IPS-18c (cell line): ENCODE results near the gene EBF3.

Experiments
- H3K4me3 ChIP-seq: 2 replicates; pipeline ENCODE4 v1.7.0; 2013; ENCODE audit warnings: low read depth, mild to moderate bottlenecking, low read length, moderate library complexity; ENCODE audit not compliant: insufficient read depth
- H3K9me3 ChIP-seq: one replicate; pipeline ENCODE4 v1.6.1; 2013; ENCODE audit warnings: mild to moderate bottlenecking, low read length, moderate library complexity; ENCODE audit not compliant: control insufficient read depth, insufficient read depth

EBF3 gene

DNA sequence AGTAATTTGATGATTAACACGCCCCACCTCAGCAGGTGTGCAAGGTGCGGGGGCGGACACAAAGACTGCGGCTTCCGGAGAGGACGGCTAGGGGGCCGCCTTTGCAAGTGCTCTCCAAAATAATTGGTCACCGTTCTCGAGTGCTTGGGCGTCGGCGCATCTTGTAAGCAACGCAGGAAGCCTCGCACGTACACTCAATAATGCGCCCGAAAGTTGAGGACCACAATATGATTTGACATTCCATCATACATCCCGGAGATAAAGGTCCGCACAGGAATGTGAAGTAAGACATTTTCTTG is 114.7 kb downstream of the EBF3 start:
- H3K4me3 ChIP-seq: no peak overlapping the region
- H3K9me3 ChIP-seq: peaks cover 2% of the 10 kb centered on the region

DNA sequence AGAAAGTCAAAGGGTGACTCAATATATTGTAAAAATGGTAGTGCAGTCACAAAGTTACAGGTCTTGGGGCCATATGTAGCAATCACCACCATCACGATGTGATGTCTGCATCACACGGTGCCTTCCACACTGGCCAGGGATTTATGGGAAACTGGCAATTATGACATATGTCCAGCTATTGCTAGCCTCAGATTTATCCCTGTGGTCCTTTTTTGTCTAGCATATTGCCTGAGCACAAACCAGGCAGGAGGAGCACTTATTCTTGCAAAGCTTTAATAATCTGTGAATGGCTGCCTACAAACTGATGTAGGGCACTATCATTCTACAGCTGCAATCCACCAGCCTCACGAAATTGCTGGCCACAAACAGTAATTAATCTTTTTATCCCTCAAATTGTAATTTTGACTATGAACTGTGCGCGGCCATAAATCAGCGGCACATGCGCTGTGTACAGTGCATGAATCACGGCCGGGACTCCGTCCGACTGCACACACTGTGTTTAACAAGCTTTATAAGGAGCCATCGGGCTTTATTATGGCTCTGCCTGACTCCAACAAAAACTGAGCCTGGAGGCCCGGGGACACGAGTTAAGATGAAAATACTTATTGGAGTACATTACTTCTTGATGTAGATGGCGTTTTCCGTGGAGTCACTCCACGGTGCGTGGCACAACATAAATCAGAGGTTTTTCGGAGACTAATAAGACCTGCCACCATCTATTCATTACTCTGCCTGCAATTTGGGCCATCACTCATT is 115.2 kb downstream of the EBF3 start:
- Histone ChIP-seq H3K9me3 (peaks cover 2% of the 10 kb centered on the region), H3K4me3 (no peak overlapping the region)

DNA sequence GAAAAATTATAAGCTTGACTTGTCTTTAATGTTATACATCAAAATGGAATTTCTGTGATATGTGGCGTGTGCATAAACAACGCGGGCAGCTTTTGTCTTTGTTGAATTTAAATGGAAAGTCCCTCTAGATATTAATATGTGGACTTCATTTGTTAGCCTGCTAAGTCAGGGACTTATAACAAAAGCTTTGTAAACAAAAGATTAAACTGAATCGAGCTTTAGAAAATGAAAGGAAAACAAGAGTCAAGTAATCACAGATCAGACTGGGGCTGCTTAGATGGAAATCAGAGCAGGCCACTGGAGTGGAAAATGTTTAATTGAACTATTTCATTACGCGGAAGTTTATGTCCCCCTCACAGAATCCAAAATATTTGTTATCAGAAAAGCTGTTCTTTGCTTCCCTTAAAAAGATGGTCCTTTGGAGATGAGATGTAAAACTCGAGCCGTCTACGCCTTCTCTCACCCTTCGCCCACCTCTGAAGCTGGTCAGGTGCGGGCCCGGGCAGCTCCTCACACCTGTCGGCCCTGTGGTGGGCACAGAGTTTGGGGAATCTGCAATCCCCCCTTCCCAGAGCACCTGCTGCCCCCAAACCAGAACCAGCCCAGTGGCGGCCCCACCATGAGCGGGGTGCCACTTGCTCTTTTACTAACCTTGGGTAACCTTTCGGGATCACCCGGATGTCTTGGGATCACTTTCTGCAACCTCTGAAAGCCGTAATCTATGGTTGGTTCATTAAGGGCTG is 116.2 kb downstream of the EBF3 start:
- peaks cover 2% of the 10 kb centered on the region for H3K9me3 ChIP-seq
- no peak overlapping the region for H3K4me3 ChIP-seq

DNA sequence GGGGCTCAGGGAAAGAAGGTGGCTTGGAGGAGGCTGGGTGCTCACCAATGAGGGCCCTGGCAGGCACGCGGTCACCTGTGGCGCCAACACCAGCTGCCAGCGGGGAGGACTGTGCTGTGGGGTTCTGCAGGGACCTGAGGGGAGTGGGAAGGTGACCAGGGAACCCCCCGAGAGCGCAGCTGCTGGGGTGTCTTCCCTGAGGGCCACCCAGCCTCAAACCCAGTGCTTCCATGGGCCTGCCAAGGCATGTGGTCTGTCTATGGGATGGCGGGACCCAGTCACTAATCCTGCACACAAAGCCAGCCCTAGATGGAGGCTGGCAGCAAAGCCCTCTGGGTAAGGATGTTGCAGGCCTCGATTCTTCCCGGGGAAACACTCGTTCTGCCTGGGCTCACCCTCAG is 117.1 kb downstream of the EBF3 start:
- Histone ChIP-seq H3K9me3 (peaks cover 4% of the 10 kb centered on the region), H3K4me3 (no peak overlapping the region)

DNA sequence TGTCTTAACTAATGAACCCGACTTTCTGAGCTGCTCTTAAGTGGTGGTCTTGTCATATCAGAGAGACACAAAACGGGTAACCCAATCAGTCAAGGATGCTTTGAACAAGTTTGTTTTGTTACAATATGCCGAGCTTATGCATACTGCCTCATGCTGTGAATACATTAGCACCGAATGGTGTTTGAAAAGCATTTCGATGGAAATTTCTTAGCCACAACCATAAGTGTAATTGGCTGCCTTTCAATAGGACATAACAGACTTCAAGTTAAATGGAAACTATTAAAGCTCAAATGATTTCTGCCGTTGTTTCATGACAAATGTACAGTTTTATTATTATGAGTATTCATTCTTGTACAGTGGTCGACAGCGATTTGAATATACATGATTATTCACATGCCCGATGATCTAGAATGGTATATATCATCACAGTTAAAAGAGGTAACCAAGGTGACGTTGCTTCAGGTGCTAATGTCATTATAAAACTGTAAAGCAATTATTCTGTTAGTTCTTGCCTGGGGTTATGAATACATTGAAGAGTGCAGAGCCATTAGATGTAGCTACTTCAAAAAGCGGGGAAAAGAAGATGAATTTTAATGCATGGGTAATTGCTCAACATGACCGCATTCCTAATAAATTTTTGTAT is 118.8 kb downstream of the EBF3 start:
- no peak overlapping the region for H3K4me3 ChIP-seq
- H3K9me3 ChIP-seq: peaks cover 4% of the 10 kb centered on the region

DNA sequence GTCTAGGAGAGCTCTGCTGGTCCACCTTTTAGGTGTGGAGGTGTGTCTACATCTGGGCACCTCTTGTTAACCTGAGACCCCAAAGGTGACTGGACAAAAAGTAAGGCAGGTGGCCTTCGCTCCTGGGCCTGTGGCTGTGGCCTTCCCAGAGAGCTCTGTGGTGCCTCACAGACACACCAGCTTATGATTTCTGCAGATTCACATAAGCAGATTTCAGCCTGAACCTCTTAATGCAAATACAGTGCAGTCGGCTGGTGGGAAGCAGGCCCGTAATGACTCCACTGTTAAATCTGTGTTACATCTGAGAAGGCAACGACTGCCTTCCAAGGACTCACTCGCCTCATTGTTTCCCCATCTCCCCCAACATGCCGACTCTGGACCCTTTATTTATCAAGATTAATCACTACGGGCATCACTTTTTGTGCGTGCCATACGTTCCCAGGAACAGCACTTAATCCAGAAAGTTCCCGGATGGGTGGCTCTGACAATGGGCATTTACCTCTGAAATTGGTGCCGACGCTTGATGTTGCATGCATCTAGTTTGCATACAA is 119.8 kb downstream of the EBF3 start:
- Histone ChIP-seq H3K9me3 (peaks cover 4% of the 10 kb centered on the region), H3K4me3 (no peak overlapping the region)

DNA sequence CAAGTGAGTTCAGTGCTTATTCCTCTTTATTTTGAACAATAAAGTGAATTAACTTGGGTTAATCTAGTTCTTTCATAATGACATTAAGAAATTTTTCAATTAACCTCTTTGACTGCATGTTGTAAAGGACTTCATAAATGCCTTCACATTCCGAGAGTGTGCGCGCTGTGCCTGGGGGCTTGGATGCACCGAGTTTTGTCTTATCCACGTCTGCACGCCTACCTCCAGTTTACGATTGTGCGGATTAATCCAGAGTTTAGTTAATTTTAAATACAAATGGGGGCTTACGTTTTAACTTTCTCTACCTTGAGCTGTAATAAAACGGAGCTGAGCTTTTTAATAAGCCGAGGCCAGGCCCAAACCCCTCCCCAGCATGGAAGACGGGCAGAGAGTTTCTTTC is 120.4 kb downstream of the EBF3 start:
- Histone ChIP-seq H3K9me3 (peaks cover 4% of the 10 kb centered on the region), H3K4me3 (no peak overlapping the region)

DNA sequence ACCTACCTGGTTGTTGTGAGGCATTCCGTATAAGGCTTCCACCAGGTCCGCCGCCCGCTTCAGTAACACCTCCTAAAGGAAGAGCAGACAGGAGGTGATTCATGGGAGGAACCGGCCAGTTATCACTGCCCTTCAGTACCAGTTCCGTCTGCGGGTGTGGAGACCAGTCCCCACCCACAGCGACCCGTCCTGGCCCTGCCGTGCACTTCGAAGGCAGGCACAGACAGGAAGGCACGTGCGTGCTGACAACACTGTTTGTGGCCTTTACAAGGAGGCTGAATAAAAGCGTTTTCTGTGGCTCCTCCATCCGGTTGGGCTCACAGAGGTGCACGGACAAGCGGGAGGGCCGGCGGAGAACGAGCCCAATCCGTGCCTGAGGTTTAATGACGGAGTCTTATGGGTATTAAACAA is 120.9 kb downstream of the EBF3 start:
- Histone ChIP-seq H3K4me3 (no peak overlapping the region), H3K9me3 (peaks cover 4% of the 10 kb centered on the region)

DNA sequence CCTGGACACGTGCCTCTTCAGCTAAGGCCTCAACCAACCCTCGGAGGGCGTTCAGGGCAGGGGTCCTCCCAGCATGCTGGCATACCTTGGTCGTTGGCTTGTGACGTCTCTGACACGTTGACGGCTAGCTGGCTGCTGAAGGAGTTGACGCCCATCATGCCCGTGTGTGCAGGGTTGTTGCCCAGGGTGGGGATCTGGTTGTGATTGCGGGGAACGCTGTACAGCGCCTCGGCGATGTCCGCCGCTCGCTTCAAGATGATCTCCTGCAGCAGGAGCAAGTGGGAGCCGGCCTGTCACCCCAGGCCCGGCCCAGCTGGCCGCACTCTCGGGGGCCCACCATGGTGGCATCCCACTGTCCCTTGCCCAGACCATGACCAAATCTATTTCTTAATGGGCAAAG is 122.0 kb downstream of the EBF3 start:
- peaks cover 4% of the 10 kb centered on the region for H3K9me3 ChIP-seq

DNA sequence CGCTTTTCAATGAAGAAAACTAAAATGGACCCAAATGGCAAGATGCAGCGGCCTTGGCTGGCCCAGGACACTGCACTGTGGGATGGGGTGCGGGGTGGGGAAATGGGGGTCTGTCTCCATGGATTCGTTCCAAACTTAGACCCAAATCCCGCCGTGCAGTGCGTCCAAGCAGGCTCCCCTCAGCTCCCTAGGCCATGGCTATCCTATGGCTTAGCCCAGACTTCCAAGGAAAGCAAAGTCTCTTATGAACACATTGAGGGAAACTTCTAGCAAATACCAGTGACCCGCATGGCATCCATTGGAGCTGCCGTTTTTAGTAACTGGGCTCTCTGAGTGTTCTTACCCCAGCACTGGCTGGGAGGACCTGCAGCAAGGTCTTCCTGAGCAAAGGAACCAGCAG is 122.5 kb downstream of the EBF3 start:
- no peak overlapping the region for H3K4me3 ChIP-seq
- H3K9me3 ChIP-seq: peaks cover 4% of the 10 kb centered on the region

More for the DNA sequence above, 122.0 kb downstream of the EBF3 start:
- no peak overlapping the region for H3K4me3 ChIP-seq

DNA sequence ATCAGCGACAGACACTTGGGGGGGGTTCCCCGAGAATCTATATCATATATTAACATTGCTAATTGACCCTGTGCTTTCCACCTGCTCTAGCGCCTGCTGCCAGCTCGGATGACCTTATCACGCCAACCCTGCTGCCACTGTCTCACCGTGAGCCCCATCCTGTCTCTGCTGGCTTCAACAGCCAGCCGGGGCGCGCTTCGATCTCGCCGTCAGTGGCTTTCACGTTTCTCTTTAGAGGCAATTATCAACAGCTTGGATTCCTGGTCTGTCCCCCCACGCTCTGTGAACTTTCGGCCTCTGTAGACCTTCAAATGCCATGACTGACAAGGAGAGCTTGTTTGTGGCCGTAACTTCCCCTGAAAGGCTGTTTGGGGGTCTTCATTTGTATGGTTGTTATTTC is 123.0 kb downstream of the EBF3 start:
- H3K4me3 ChIP-seq: no peak overlapping the region
- peaks cover 4% of the 10 kb centered on the region for H3K9me3 ChIP-seq

DNA sequence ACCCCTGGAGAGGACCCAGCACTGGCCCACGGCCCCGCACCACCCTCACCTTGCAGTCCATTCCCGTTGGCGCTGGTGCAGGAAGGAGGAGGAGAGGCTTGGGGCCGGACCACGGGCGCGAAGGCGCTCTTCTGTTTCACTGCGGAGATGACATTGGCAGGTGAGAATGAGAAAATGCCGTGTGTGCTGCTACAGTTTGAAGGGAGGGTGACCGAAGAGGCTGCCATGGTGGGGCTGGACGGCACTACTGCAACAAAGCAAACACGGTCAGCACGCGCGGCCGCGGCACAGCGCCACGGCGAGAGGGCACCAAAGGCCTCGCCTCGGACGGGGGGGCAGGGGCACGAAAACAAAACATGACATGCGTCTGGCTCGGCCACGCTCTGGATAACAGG is 123.9 kb downstream of the EBF3 start:
- H3K9me3 ChIP-seq: peaks cover 4% of the 10 kb centered on the region
- H3K4me3 ChIP-seq: no peak overlapping the region

DNA sequence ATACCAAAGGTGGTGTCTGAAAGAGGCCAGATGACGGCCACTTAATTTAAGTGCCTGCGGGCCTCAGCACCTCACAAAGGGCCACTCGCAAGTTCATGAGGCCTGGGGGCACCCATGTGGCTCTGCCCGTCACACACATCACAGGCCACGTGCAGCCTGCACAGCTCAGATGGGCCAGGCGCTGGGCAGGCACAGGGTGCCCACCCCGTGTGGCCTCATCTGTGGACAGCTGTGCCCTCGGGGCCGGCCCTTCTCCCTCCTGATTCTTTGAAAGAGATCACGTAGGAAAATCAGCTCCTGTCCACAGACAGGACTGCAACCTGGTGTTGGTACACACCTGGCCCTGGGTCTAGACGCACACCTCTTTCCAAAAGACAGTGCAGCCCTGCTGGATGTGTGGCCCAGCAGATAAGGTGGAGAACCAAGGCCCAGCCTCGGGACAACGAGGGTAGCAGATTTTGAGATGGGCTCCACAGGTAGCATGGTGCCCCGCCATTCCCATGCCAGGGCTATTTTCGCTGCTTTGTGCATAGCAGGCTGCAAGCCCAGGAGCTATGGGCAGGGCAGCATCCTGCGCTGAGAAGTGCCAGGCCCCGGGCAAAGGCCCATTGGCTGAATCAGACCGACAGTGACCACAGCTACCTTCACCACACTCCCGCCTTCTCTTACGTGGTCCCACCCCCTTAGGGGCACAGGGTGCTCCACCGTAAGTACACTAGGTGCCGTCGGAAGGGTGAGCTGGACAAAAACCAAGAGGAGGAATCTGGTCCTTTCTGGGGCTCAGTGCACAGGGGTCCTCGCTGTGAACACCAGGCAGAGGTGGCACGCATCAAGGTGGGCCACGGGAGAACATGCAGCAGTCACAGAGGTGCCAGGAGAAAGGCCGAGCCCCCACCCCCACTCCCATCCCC is 124.5 kb downstream of the EBF3 start:
- Histone ChIP-seq H3K4me3 (no peak overlapping the region), H3K9me3 (peaks cover 2% of the 10 kb centered on the region)

DNA sequence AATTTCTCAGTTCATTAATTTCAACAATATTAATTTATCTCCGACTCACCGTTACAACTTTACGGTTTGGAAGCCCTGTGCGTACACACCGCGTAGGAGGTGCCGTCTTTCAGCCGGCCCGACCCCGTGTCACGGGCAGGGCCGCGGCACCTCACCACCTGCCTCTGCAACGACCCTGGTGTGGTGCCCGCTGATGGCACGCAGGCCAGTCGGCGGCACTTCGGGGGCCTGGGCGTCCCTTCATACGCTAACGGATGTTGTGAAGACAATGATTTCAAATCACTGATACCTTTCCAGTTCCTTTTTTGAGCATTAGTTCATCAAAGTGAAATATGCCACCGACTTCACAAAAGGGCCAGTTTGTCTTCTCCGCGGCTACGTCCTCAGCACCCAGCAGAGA is 125.3 kb downstream of the EBF3 start:
- Histone ChIP-seq H3K9me3 (peaks cover 2% of the 10 kb centered on the region), H3K4me3 (no peak overlapping the region)

DNA sequence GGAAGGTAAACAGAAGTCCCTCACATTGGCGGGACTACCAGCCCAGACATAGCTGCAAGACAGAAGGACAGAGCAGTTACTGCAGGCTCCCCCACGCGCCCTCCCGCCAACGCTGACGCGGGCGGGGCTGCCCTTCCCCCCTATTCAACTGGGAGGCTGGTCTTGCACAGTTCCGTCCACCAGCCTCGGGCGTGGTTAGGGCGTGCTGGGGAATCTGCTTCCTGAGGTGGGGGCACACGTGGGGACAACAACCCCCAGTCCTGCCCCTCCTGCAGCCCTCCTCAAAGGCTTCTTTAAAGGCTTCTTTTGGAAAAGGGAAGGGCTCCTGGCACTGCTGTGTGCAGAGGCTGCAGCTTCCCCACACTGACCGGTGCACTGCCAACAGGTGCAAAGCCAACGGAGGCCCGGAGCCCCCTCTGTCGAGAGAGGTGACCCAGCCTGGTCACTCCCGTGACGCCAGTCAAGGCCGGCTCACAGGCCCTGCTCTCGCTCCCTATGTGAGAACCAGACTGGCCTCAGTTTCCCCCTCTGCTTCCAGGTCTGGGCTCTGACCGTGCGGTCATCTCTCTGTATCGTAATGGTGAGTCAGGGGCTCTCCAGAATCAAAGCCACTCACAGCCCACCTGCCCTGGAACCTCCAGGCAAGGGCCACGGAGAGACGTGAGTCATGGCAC is 126.0 kb downstream of the EBF3 start:
- Histone ChIP-seq H3K9me3 (peaks cover 2% of the 10 kb centered on the region), H3K4me3 (no peak overlapping the region)

DNA sequence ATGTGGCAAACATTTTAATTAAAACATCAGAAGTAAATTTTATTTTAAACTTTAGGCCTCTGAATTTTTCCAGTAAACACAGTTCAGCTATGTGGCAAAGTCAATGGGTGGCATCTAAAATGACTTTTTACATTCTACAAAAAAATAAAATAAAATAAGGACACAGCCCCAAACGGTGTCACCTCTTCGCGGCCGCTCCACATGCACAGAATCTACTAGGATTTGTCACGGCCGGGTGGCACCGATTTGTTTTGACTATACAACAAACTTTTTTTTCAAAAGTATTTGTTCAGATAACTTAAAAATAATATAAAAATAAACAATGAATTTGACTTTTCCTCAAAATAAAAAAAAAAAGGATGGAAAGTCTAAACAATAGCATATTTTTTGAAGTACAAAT is 127.8 kb downstream of the EBF3 start:
- Histone ChIP-seq H3K9me3 (no peaks in the 10 kb centered on the region), H3K4me3 (no peak overlapping the region)
